ENCODE measurements around the gene GPLD1.
"Not testable (repeated sequence)": the region's sequence is repeated elsewhere in the genome, so short reads cannot be mapped to it uniquely, and the experiment has no call there.

Gene GPLD1

GRCh38 chr6:24419526-24419925, 69.9 kb downstream of the GPLD1 start:
- no peak for DNase-seq (ENCODE audit: low read depth)
- TF ChIP-seq, protein P1, sequence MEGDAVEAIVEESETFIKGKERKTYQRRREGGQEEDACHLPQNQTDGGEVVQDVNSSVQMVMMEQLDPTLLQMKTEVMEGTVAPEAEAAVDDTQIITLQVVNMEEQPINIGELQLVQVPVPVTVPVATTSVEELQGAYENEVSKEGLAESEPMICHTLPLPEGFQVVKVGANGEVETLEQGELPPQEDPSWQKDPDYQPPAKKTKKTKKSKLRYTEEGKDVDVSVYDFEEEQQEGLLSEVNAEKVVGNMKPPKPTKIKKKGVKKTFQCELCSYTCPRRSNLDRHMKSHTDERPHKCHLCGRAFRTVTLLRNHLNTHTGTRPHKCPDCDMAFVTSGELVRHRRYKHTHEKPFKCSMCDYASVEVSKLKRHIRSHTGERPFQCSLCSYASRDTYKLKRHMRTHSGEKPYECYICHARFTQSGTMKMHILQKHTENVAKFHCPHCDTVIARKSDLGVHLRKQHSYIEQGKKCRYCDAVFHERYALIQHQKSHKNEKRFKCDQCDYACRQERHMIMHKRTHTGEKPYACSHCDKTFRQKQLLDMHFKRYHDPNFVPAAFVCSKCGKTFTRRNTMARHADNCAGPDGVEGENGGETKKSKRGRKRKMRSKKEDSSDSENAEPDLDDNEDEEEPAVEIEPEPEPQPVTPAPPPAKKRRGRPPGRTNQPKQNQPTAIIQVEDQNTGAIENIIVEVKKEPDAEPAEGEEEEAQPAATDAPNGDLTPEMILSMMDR (IDR thresholded peaks at IDR 0.05; ENCODE audit: low read depth, low read length, missing control alignments): no peak

GRCh38 chr6:24415753-24416152, 73.6 kb downstream of the GPLD1 start:
- TF ChIP-seq, protein P1 (IDR thresholded peaks at IDR 0.05; ENCODE audit: low read depth, low read length, missing control alignments): no peak
- no peak for DNase-seq (ENCODE audit: low read depth)
- no peak overlapping the region for H3K4me3 ChIP-seq (ENCODE audit: low read depth, low read length)

More at GRCh38 chr6:24419526-24419925, 69.9 kb downstream of the GPLD1 start:
- no peak overlapping the region for H3K4me3 ChIP-seq (ENCODE audit: low read depth, low read length)

DNA sequence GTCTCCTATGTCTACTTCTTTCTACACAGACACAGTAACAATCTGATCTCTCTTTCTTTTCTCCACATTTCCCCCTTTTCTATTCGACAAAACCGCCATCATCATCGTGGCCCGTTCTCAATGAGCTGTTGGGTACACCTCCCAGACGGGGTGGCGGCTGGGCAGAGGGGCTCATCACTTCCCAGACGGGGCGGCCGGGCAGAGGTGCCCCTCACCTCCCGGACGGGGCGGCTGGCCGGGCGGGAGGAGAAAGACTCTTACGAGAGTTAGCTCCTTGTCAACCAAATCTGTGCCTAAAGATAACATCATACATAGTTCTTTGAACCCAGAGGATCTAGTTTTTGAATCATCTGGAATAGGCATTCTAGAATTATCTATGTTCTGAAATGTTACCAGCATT, 74.8 kb downstream of the GPLD1 start:
- not testable (repeated sequence) for H3K4me3 ChIP-seq (ENCODE audit: low read depth, low read length)

DNA sequence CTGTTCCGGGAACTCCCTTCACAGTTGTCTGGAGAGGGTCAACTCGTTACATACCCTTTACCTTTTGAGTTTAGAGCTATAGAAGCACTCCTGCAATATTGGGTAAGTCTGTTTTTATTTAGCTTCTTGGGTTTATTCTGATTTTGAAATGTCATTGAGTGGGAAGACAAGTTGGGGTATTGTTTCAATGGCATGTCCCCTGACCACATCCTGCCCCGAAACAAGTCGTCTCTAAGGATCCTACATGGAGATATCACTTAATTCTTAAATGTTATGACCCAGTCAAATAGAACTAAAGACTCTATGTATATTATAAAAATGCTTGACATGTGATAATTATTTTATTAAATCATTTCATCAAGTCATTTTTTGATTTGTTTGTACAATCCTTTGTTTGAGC, 77.1 kb downstream of the GPLD1 start:
- no peak for DNase-seq (ENCODE audit: low read depth)
- TF ChIP-seq, protein P1 (IDR thresholded peaks at IDR 0.05; ENCODE audit: low read depth, low read length, missing control alignments): no peak
- H3K4me3 ChIP-seq (ENCODE audit: low read depth, low read length): no peak overlapping the region

More for the DNA sequence above, 74.8 kb downstream of the GPLD1 start:
- DNase-seq (ENCODE audit: low read depth): not testable (repeated sequence)

GRCh38 chr6:24410622-24411021, 78.8 kb downstream of the GPLD1 start:
- H3K4me3 ChIP-seq (ENCODE audit: low read depth, low read length): no peak overlapping the region
- TF ChIP-seq, protein P1 (IDR thresholded peaks at IDR 0.05; ENCODE audit: low read depth, low read length, missing control alignments): no peak
- DNase-seq (ENCODE audit: low read depth): no peak

GRCh38 chr6:24408719-24409410, 80.5 kb downstream of the GPLD1 start:
- no peak overlapping the region for H3K4me3 ChIP-seq (ENCODE audit: low read depth, low read length)
- DNase-seq (ENCODE audit: low read depth): no peak
- TF ChIP-seq, protein P1 (IDR thresholded peaks at IDR 0.05; ENCODE audit: low read depth, low read length, missing control alignments): no peak

DNA sequence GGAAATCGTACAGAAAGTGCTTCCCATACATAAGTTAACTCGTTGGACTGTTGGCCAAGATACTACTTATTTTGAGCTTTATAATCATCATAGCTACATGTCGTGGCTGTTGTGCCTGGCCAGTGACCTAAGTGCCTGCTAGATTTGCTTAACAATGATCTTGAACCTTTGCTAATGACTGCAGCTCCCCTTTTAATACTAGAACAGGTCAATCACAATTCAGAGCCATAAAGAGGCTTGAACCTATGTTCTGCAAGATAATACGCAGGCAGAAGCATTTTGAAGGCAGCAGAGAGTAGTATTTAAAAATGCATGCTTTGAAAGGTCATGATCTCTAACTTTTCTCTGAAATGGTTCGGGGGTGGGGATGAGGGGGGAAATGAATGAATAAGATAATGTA, 84.1 kb downstream of the GPLD1 start:
- no peak overlapping the region for H3K4me3 ChIP-seq (ENCODE audit: low read depth, low read length)
- DNase-seq (ENCODE audit: low read depth): no peak
- TF ChIP-seq, protein P1 (IDR thresholded peaks at IDR 0.05; ENCODE audit: low read depth, low read length, missing control alignments): no peak

Measured in GM12864 (cell line).